IPS-18a (cell line): ENCODE results near the gene RESP18.
A peak's percentile ranks its signal among the peaks of the same experiment; 100 is the strongest.

Experiments
- H3K27ac ChIP-seq: one replicate; pipeline ENCODE4 v1.5.1; 2013; ENCODE audit warnings: low read length
- H3K27me3 ChIP-seq: one replicate; pipeline ENCODE4 v1.6.1; 2013; ENCODE audit warnings: mild to moderate bottlenecking, low read length; ENCODE audit not compliant: control insufficient read depth, insufficient read depth
- H3K36me3 ChIP-seq: one replicate; pipeline ENCODE4 v1.6.1; 2013; ENCODE audit warnings: low read depth, low read length; ENCODE audit not compliant: control insufficient read depth
- H3K4me1 ChIP-seq: one replicate; pipeline ENCODE4 v1.6.1; 2013; ENCODE audit warnings: low read depth, low read length; ENCODE audit not compliant: control insufficient read depth
- H3K4me3 ChIP-seq: one replicate; pipeline ENCODE4 v1.5.1; 2013; ENCODE audit warnings: low read length
- H3K9ac ChIP-seq: one replicate; pipeline ENCODE4 v1.6.1; 2013; ENCODE audit warnings: mild to moderate bottlenecking, low read length, moderate library complexity
- H3K9me3 ChIP-seq: one replicate; pipeline ENCODE4 v1.6.1; 2013; ENCODE audit warnings: low read depth, low read length; ENCODE audit not compliant: control insufficient read depth

Gene RESP18

DNA sequence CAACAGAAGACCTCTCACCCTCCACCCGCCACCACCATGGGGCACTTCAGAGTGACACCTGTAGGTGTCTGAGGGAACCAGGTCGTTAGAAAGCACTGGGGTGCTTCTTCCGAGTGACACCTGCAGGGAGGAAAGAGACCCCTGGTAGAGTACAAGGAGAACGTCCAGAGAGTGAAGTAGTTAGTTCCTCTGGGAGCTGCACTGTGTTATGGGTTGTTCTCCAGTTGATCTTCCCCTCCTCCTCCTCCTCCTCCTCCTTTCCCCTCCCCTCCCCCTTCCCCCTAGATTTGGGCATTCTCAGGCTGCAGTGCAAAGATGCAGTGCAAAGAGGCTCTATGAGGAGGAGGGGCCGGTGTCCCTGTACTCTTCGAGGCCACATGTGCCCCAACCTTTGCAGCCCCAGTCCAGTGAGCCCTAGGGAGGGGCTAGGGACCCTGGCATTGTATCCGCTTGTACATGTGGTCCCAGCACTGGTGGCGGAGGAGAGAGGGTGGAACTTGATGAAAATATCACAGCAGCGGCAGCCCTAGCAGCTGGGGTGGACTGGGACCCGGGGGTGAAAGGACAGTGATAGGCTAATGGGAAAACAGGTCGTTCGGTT, 52.5 kb downstream of the RESP18 start:
- Histone ChIP-seq H3K4me3 (peak overlapping the region; percentile 57), H3K9ac (peak overlapping the region; percentile 48), H3K27ac (no peak overlapping the region), H3K9me3 (no peaks in the 10 kb centered on the region), H3K36me3 (no peaks in the 10 kb centered on the region), H3K4me1 (peaks cover 21% of the 10 kb centered on the region), H3K27me3 (no peaks in the 10 kb centered on the region)

DNA sequence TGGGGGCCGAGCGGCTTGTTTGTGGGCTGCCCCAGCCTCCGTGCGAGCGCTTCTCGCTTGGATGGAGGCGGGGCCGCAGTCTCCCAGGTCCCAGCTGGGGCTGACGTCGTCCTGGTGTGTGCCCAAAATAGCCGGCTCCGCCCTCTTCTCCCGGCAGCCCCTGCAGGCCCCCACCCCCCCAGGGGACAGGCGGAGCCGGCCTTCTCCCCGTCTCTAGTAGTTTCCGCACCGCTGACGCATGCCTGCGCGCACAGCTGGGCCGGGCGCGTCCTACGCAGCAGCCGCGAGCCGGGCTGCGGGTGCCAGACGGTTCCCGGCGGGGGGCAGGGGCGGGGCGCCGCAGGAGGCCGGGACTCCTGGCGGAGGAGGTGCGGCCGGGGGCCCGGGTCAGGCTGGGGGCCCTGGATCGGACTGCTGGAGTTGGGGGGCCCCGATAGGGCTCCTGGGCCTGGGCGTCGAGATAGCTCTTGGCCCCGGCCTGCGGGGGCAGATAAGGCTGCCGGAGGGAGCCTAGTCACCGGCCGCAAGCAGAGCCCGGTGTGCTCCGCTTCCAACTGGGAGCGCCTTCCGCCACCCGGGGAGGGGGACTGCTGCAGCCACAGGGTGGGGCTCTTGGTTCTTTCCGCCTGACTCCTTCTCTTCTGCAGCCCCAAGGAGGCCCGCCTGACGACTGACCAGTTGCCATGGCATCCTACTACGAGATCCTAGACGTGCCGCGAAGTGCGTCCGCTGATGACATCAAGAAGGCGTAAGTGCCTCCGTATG, 53.2 kb downstream of the RESP18 start, which contains the start of gene DNAJB2:
Gene DNAJB2 (plus strand): TSS at position 216 of the 765 bp plus-strand sequence. CDS start 468 bp downstream, at position 684.
- Histone ChIP-seq H3K4me1 (peaks cover 27% of the 10 kb centered on the region), H3K27ac (no peak within 1 kb of the TSS)

DNA sequence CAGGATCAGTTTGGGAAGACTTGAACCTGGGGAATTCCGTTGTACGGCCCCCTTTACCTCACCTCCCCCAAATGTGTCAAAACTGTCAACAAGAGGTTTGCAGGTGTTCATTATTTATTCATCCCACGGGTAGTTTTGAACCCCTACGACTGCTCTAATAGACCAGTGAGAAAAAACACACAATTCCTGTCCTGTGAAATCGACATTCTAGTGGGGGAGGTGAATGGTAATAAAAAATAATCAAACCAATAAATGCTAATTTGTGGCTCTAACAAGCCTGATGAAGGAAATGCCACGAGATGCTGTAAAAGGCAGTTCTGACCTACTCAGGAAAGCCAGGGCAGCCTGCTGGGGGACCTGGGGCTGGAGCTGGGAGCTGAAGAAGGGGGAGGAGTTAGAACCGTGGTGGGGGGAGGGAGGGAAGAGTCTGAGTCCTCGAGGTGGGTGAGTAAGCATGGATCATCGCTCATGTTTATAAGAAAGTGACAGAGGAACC, 53.8 kb downstream of the RESP18 start:
- H3K36me3 ChIP-seq: no peaks in the 10 kb centered on the region
- peak overlapping the region; percentile 48 for H3K9ac ChIP-seq
- no peaks in the 10 kb centered on the region for H3K27me3 ChIP-seq
- no peaks in the 10 kb centered on the region for H3K9me3 ChIP-seq
- H3K4me1 ChIP-seq: peaks cover 31% of the 10 kb centered on the region
- no peak overlapping the region for H3K27ac ChIP-seq
- peak overlapping the region; percentile 57 for H3K4me3 ChIP-seq

More for the DNA sequence above, 53.2 kb downstream of the RESP18 start, which contains the start of gene DNAJB2:
- no peaks in the 10 kb centered on the region for H3K36me3 ChIP-seq
- no peaks in the 10 kb centered on the region for H3K9me3 ChIP-seq
- H3K4me3 ChIP-seq: peak within 1 kb of the TSS; percentile 57
- no peaks in the 10 kb centered on the region for H3K27me3 ChIP-seq
- peak within 1 kb of the TSS; percentile 48 for H3K9ac ChIP-seq

DNA sequence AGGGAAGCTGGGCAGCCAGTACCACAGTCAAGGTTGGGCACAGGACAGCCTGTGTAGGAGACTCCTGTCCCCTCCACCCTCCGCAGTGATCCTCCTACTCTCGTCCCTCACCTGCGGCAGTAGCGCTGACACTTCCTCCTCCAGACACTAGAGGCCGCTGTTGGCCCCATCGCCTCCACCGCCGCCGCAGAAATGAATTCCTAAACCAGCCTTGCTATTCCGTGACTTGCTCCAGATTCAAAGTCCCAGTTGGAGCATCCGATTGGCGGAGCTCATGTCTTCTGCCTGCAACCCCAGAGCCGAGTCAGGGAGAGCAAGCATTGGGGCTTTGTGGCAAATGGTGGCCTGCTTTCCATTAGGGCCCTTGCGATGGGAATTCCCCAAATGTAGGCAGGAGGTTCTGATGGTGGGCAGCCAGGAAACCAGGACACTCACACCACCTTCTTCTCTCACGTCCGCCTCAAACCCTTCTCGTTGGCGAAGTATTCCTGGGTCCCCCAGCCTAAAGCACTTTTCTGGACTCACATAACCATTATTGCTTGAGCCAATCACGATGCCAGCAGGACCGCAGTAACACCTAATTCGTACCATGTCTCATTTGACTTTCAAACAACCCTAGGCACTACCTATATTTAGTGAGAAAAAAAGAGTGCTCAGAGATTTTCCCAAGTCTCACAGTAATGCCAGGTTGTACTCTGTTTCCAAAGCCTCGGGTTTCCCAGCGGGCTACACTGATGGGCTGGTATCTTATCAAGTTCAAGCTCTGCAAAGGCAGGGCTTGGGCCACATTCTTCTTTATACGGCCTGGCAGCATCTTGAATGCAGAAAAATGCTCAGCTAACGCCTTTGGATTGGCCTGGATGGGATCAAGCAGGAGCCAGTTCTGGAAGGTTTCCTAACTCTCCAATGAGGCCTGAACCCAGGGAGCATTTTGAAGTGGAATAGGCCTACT, 54.6 kb downstream of the RESP18 start:
- Histone ChIP-seq H3K36me3 (no peaks in the 10 kb centered on the region), H3K9ac (no peak overlapping the region), H3K9me3 (no peaks in the 10 kb centered on the region), H3K27ac (no peak overlapping the region), H3K4me1 (peaks cover 31% of the 10 kb centered on the region), H3K27me3 (no peaks in the 10 kb centered on the region), H3K4me3 (peak overlapping the region; percentile 57)
